COLO829 (cell line): ENCODE measurements around the gene UMODL1.
"Not testable (repeated sequence)": the region's sequence is repeated elsewhere in the genome, so short reads cannot be mapped to it uniquely, and the experiment has no call there.

Source experiments
- DNase-seq: peaks from one replicate; pipeline ENCODE4 v3.0.0; 2012; ENCODE audit warnings: low spot score

Gene UMODL1

DNA sequence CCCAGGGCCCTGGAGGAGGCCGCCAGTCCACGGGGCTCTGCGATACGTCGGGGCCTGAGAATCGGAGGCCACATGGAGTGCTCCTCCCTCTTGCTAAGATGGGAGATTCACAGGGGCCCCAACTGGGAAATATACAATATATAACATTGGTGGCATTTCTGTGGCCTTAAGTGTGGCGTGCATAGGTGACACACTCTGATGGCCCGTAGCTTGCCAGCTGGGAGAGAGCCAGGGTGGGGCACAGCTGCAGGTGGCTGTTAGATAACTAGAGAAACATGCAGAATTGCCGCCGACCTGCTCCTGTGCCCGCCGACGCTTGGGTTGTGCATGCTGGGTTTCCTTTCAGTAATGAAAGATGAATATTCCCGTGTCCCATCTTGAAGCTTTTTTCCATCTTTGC lies 30.1 kb downstream of the UMODL1 start:
- DNase-seq: no peak

DNA sequence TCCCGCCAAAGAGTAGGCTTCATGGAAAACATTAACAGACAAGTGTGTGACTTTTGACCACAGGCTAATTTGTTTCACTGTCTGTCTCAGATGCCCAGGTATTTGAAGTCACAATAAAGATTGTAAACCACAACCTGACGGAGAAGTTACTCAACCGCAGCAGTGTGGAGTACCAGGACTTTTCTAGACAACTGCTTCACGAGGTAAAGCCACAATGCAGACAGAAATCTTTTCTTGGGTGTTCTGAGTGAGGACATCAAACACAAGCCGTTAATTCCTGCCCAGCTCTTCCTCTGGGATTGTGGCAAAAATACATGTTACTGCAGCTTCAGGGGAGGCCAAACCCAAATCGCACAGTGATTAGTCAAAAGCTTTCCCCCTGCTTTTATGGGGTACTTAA lies 31.0 kb downstream of the UMODL1 start:
- no peak for DNase-seq

DNA sequence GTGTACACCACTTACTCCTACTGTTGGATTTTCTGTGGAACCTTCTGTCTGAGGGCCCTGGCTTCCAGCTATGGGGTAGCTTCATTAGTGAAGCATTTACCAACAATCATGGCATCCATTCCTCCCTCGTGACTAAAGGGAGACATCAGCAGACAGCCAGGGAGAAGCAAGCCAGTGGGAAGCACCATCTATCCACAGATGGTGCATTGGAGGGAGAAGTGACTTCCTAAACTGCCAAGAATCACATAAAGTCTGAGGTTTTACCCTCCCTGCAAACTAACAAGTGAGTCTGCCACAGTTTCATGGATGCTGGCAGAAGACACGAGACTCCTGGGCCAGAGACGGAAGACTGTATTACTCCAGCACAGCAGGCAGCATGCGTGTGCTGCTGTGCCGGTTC lies 31.4 kb downstream of the UMODL1 start:
- no peak for DNase-seq

DNA sequence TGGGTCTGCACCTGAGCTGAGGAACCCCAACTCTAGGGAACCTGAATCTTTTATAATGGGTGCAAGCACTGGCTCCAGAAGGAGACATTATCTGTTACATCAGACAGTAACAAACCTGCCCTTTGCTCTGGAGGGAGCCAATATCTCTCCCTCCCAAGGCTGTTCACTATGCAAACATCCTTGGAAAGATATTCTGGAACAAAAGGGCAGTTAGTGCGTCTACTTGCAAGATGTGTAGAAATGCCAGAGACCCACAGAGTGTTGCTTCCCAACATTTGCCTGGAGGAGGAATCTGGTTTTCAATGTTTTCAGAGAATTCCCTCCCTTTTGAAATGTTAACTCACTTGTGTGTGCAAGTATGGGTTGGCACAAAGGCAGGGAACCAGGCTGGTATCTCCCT lies 31.9 kb downstream of the UMODL1 start:
- no peak for DNase-seq

DNA sequence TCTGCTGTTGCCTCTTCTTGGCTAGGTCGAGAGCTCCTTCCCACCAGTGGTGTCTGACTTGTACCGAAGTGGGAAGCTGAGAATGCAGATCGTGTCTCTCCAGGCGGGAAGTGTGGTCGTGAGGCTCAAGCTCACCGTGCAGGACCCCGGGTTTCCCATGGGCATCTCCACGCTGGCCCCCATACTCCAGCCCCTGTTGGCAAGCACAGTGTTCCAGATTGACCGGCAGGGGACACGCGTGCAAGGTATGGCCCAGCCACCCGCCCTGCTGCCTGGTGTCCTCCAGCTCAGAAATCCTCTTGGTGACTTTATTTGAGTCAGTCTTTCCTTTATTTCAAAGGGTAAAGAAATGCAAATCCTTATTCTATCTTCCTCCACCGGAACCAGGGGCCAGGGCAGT lies 32.7 kb downstream of the UMODL1 start:
- DNase-seq: no peak

DNA sequence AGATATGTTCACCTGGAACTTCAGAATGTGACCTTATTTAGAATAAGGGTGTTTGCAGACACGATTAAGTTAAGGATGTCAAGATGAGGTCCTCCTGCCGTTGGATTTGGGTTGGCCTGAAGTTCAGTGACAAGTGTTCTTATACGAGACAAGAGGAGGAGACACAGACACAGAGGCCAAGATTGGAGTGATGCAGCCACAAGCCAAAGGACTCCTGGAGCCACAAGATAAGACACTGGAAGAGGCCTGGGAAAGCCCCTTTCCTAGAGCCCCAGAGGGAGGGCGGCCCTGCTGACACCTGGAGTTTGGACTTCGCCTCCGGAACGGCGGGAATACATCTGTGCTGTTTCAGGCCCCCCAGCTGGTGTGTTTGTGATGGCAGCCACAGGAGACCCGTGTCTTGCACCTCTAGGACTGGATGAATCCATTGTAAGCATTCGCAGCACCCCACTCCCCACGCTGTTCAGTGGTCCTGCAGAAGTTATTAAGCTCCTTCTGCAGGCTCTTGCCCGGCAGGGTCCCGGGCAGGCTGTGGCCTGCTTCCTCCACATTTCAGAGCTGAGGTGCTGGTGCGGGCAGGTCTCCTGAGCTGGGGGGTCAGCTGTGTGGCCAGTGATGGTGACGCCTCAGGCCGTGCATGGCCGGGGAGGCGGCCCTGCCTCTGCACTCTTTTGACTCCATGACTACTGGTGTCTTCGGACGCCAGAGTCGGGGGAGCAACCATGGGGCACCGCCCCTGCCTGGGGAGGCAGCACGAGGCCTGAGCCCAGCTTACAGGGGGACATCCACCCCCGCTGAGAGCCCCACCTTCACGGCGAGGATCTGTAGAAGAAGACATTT lies 34.6 kb downstream of the UMODL1 start:
- DNase-seq: no peak

DNA sequence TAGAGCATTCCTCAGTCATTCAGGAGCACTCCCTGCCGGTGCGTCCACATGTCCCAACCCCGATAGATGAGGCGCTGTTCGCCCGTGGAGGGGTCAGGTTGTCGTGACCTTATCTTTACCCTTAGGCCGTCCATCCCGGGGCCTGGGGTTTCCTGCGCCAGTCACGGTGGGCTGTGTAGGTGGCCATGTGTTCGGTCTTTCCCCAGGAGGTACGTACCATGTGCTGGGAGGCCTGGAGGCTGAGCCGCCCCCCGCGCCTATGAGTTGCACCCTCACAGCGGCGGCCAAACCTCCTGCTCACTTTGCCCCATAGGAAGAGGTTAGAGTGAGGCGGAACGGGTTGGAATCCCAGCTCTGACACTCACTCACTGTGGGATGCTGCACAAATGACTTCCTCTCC lies 35.3 kb downstream of the UMODL1 start:
- DNase-seq: no peak

DNA sequence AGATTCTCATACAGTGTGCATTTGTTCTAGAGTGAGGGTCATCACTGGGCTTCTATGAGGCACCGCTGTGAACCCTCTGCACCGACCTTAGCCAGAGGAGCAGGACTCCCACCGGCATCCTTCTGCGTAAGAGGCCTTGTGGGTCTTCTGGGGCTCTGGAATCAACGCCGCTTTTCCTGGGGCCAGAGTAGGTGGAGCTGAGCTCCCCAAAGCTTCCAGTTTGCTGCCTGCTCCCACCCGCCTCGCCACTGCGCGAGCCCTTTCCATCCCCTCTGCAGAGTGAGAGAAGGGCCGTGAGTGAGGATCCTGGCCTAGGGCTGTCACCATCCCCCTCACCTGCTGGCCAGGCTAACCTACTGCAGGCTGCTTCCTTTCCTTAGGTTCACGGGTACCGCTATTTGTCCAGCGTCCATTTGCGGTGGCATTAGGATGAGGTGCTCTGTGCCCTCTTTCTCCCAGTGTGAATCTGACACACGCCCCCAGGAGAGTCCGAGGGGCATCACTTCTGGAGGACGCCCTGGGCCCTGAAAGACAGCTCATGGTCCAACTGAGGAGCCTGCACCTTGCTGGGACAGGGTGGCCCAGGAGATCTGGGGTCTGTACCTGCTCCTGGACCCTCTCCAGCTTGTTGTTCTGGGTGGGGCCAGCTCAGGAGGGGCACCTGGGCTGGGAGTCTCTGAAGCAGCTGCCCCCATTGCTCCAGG lies 36.2 kb downstream of the UMODL1 start:
- no peak for DNase-seq

DNA sequence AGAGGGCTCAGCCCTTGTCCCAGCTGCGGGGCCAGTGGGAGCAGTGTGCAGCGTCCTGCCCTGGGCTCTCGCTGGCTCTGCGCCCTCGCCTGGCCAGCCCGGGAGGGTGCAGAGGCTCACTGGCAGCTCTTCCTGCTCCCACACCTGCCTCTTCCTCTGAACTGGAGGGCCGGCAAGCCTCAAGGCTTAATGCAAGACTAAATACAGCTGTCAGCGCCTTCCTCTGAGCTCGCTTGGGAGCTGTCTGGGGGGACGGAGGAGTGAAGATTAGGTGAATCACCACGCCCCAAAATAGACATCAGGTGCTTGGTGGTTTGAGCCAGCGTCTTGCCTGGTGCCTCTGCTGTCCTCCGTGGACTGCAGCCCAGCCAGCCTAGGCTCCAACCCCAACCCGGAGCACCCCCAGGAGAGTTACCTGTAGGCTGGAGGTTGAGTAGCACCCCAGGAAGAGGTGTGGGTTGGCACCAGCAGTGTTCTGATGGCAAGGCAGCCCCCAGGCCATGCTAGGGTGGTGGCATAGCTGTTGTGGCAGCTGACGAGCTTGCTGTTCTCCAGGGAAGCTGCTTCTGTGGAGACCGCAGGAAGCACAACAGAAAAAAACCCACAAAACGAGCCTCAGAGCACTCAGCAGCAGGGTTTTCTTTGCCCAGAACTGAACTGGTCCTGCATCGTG lies 36.9 kb downstream of the UMODL1 start:
- peak; percentile 80 for DNase-seq

DNA sequence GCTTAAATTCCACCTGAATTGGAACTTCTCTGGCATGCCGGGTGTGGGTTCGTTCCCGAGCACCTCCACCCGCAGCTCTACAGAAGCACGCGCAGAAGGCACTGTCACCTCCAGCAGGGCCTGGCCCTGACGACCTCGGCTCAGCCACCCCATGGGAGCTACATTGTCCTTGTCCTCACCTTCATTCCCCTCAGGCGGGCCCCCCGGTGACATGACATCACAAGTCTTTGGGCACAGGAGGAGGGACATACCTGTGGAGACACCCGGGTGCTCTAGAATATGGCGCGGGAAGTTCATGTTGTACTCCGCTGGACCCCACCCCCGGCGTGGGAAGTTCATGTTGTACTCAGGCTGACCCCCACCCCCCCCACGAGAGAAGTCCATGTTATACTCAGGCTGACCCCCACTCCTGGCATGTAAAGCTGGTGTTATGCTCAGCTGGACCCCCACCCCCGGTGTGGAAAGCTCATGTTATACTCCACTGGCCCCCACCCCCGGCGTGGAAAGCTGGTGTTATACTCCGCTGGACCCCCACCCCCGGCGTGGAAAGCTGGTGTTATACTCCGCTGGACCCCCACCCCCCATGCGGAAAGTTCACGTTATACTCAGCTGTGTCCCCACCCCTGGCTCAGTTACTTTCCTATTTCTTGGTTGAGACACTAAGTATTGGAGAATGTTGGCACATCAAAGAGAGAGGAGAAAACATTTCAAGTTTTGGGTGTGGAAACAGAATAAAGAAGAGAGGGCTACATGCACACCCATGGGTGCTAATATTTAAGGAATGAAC lies 37.6 kb downstream of the UMODL1 start:
- no peak for DNase-seq

DNA sequence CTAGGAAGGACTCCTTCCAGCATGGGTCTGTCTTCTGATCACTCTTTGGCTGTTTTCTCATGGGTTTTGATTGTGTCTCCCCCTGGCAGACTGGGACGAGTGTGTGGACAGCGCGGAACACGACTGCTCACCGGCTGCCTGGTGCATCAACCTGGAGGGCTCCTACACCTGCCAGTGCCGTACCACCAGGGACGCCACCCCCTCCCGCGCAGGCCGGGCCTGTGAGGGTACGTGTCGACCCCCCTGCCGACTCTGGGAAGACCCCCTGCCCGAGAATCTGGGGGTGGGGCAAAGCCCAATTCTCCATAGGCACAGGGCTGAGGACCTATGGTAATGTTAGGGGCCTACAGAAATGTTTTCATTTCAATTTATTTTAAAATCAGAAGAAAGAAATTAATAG lies 38.4 kb downstream of the UMODL1 start:
- DNase-seq: no peak

DNA sequence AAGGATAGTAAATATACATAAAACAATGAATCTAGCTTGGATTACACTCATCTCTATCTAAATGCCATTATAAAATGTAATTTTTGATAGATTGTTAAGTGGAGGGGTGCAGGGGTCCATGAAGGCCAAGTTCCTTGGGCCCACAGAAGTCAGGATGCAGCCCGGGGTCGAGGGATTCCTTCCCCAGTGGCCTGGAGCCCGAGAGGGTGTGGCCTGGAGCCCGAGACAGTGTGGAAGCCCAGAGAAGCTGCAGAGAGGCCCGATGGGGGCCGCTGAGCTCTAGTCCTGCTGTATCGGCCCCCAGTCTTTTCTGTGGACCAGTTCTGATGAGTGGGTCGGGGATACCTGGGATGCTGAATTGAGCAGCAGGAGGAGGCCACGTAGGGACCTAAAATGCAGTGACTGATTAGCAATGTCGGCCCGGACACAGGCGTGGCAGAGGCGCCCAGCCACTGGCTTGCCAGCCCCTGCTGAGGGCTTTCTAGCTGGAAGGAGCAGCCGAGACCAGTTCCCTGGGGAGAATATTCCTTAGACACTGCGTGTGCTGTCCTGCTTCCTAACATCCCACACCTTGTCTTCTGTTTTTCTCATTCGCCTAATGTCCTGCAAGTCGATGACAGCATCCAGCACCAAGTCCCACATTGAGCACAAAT lies 38.9 kb downstream of the UMODL1 start:
- no peak for DNase-seq

DNA sequence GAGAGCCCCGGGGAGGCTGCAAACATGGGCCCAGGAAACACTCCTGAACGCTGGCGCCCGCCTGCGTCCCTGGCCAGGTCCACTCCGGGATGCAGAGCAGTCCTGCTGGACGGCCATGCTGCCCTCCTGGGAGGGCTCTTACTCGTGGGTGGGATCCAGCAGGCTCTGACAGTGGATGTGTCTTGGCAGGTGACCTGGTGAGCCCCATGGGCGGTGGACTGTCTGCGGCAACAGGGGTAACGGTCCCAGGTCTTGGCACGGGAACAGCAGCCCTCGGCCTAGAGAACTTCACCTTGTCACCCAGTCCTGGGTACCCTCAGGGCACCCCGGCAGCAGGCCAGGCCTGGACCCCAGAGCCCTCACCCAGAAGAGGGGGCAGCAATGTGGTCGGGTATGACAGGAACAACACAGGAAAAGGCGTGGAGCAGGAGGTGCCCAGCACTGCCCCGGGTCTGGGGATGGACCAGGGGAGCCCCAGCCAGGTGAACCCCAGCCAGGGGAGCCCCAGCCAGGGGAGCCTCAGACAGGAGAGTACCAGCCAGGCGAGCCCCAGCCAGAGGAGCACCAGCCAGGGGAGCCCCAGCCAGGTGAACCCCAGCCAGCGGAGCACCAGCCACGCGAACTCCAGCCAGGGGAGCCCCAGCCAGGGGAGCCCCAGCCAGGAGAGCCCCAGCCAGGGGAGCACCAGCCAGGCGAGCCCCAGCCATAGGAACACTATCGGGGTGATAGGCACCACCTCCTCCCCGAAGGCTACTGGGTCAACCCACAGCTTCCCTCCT lies 39.8 kb downstream of the UMODL1 start:
- no peak for DNase-seq

DNA sequence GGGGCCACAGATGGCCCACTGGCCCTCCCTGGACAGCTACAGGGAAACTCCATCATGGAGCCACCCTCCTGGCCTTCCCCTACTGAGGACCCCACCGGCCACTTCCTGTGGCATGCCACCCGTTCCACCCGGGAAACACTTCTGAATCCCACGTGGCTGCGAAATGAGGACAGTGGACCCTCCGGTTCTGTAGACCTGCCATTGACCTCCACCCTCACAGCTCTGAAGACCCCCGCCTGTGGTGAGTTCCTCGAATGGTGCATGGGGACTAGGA lies 40.3 kb downstream of the UMODL1 start:
- no peak for DNase-seq

DNA sequence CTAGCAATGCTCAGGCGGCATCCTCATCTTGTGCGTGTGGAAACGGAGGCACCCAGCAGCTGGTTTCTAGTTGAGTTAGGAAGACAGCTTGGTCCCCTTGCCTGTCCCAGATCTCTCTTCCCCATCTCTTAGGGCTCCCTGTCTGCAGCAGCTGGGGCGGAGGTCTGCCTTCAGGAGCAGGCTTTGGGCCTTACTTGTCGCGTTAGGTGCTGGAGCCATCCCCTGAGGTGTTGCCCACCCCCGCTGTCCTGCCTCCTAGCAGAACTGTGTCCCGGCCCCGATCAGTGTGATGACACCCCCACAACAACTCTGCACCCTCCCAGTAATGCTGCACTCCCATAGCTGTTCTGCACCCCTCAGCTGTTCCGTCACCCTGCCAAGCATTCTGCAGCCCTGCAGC lies 40.7 kb downstream of the UMODL1 start:
- no peak for DNase-seq

DNA sequence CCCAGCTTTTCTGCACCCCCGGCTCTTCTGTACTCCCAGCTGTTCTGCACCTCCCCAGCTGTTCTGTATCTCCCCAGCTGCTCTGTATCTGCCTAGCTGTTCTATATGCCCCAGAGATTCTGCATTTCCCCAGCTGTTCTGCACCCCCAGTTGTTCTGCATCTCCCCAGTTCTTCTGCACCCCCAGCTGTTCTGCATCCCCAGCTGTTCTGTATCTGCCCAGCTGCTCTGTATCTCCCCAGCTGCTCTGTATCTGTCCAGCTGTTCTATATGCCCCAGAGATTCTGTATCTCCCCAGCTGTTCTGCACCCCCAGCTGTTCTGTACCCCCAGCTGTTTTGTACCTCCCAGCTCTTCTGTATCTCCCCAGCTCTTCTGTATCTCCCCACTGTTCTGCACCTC lies 41.1 kb downstream of the UMODL1 start:
- DNase-seq: no peak

DNA sequence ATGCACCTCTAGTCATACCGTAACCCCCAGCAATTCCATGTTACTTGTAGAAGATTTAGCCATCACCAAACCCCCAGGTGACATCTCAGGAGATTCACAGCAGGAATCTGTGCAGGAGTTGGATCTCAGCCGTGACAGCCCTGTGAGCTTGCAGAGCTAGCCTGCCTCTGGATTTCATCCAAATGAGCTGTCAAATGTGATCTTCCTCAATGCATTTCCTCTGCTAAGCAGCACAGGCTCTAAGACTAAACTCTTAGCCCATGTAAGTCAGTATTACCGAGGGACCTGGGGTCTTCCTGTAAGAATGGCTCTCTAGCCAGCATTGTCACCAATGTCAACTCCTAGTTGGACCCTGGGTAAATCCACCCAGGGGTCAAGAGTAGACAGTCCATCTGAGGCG lies 41.7 kb downstream of the UMODL1 start:
- DNase-seq: no peak

DNA sequence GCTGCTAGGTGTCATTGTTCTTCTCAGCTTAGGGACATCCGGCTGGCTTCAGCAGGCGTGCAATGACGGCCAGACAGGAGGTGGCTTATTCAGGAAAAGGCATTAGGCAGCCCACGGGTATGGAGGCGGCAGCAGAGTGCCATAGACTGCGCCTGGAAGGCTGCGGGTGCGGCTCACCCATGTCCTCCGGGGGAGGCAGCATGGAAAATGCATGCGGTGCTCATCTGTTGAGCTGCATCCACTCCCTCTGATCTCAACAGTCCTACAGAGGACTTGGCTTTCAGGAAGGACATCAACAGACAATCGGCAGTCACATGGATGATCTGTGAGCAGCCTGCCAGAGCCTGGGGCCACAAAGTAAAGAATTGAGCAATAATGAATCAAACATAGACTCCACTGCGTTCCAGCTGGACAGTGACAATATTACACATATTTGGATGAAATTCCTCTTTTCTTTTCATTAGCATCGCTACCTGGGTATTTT lies 42.9 kb downstream of the UMODL1 start:
- DNase-seq: peak; percentile 82

DNA sequence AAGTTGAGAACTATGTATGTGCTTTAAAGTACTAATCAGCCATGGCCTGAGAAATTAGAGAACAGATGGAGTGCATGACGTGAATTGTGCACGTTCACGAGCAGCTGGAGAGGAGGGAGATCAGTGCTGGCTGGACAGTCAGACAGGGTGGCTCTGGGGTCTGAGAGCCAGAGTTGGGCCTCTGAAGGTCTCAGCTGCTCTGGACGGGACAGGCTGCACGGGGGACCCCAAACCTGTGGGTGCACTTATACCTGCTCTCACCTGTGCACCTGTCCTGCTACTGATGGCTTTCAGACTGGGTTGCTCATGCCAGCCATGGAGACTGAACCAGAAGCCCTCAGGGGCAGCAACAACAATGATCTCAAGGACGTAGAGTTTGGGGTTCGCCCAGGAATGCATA lies 43.5 kb downstream of the UMODL1 start:
- DNase-seq: no peak

DNA sequence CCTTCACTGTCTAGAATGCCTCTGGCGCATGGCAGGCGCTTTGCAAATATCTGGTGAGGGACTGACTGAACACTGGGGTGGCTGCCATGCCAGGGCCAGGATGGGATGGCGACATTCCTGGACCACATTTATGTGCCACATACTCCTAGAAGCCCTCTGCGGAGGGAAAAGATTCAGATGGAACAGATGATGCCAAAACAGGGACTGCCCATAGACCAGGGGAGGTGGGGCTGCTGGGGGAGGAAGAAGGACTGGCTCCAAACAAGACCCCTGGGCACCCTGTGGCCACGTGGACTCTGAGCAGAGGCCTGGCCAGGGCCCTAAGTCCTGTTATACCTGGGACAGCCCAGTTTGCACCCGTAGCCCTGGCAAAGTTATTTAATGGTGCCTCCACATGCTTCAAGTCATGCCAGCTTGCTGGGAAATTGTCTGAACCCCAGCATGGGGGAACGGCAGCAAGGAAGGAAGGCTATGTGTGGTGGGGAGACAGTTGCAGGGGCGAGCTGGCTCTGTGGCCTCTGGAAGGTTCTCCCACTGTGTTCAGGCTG lies 44.1 kb downstream of the UMODL1 start:
- DNase-seq: no peak

DNA sequence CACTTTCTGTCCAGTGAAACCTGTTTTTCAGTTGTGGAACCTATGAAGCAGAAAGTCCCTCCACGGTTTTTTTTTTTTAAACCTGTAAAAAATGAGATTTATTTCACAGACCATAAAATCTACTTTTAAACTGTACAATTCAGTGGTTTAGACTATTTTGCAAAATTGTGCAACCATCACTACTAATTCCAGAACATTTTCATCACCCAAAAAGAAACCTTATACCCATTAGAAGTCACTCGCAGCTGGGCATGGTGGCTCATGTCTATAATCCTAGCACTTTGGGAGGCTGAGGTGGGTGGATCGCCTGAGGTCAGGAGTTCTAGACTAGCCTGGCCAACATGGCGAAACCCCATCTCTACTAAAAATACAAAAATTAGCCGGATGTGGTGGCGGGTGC lies 45.4 kb downstream of the UMODL1 start:
- not testable (repeated sequence) for DNase-seq
